HG03135 (cell line): Measurements from ENCODE around the gene EEFSEC.

Experiments
- ATAC-seq: cut with Tn5 transposase; IDR thresholded peaks from one replicate; pipeline ENCODE4 v1.9.1; 2021; ENCODE audit warnings: mild to moderate bottlenecking, moderate library complexity; ENCODE audit not compliant: unreplicated experiment

Gene EEFSEC

GRCh38 chr3:128434524-128434923, 281.2 kb downstream of the EEFSEC start:
- no peak for ATAC-seq

GRCh38 chr3:128435058-128435457, 281.8 kb downstream of the EEFSEC start:
- ATAC-seq, result no peak

- no peak for ATAC-seq
Observed at GRCh38 chr3:128435561-128435960, 282.3 kb downstream of the EEFSEC start.

GRCh38 chr3:128436214-128436613, 282.9 kb downstream of the EEFSEC start:
- ATAC-seq, result no peak

GRCh38 chr3:128438488-128439072, 285.3 kb downstream of the EEFSEC start:
- ATAC-seq, result no peak

GRCh38 chr3:128439226-128439625, 285.9 kb downstream of the EEFSEC start:
- no peak for ATAC-seq

GRCh38 chr3:128442070-128442469, 288.8 kb downstream of the EEFSEC start:
- ATAC-seq, result no peak

GRCh38 chr3:128442949-128443348, 289.7 kb downstream of the EEFSEC start:
- ATAC-seq, result no peak

- ATAC-seq, result no peak
Observed at GRCh38 chr3:128443771-128444170, 290.5 kb downstream of the EEFSEC start.

GRCh38 chr3:128445357-128445756, 292.1 kb downstream of the EEFSEC start:
- ATAC-seq, result no peak

- no peak for ATAC-seq
Observed at GRCh38 chr3:128446821-128447220, 293.5 kb downstream of the EEFSEC start.

- ATAC-seq, result no peak
Observed at GRCh38 chr3:128447561-128448013, 294.3 kb downstream of the EEFSEC start.

- ATAC-seq, result no peak
Observed at GRCh38 chr3:128448491-128448890, 295.2 kb downstream of the EEFSEC start.

- no peak for ATAC-seq
Observed at GRCh38 chr3:128449111-128449638, 295.9 kb downstream of the EEFSEC start.

- no peak for ATAC-seq
Observed at GRCh38 chr3:128452120-128452519, 298.8 kb downstream of the EEFSEC start.

- ATAC-seq, result no peak
Observed at GRCh38 chr3:128452678-128453275, 299.5 kb downstream of the EEFSEC start.

- no peak for ATAC-seq
Observed at GRCh38 chr3:128453501-128454309, 300.4 kb downstream of the EEFSEC start.

- no peak for ATAC-seq
Observed at GRCh38 chr3:128454310-128454618, 301.0 kb downstream of the EEFSEC start.

- no peak for ATAC-seq
Observed at GRCh38 chr3:128455116-128455515, 301.8 kb downstream of the EEFSEC start.

- ATAC-seq, result no peak
Observed at GRCh38 chr3:128455786-128456748, 302.8 kb downstream of the EEFSEC start.
